Neural progenitor cell (in vitro differentiated cells): ENCODE data around the gene MTIF2. TPM values are rescaled to one million over a fixed set of nuclear protein-coding genes. Genes with fewer than 3 reads are reported as not detected.
A peak's percentile ranks its signal among the peaks of the same experiment; 100 is the strongest.
"Not testable (repeated sequence)": the region's sequence is repeated elsewhere in the genome, so short reads cannot be mapped to it uniquely, and the experiment has no call there.

Experiments
- DNase-seq: peaks from one replicate; pipeline ENCODE4 v3.0.0-alpha.2; 2016; ENCODE audit warnings: low spot score
- H2AFZ ChIP-seq: fragments of 200-600 bp; sonication (generic); replicated peaks from 2 replicates; pipeline ENCODE4 v1.6.1; 2016; ENCODE audit warnings: antibody characterized with exemption
- H3F3A ChIP-seq: fragments of 200-600 bp; sonication (generic); 2 replicates; pipeline ENCODE4 v1.6.1; 2016; ENCODE audit warnings: antibody characterized with exemption, low read depth
- H3K27ac ChIP-seq: fragments of 200-600 bp; sonication (generic); 2 replicates; pipeline ENCODE4 v1.5.1; 2016; ENCODE audit warnings: mild to moderate bottlenecking
- H3K27me3 ChIP-seq: fragments of 200-600 bp; sonication (generic); 2 replicates; pipeline ENCODE4 v1.6.1; 2016; ENCODE audit warnings: mild to moderate bottlenecking, moderate library complexity
- H3K36me3 ChIP-seq: fragments of 200-600 bp; sonication (generic); 2 replicates; pipeline ENCODE4 v1.5.1; 2016
- H3K4me1 ChIP-seq: fragments of 200-600 bp; sonication (generic); 2 replicates; pipeline ENCODE4 v1.6.1; 2016; ENCODE audit warnings: mixed run types
- H3K4me2 ChIP-seq: fragments of 200-600 bp; sonication (generic); 2 replicates; pipeline ENCODE4 v1.6.1; 2016
- H3K4me3 ChIP-seq: fragments of 200-600 bp; sonication (generic); 2 replicates; pipeline ENCODE4 v1.5.1; 2016
- H3K79me2 ChIP-seq: fragments of 200-600 bp; sonication (generic); 2 replicates; pipeline ENCODE4 v1.6.1; 2016; ENCODE audit warnings: low read depth
- H3K9ac ChIP-seq: fragments of 200-600 bp; sonication (generic); 2 replicates; pipeline ENCODE4 v1.6.1; 2016
- H3K9me3 ChIP-seq: fragments of 200-600 bp; sonication (generic); 2 replicates; pipeline ENCODE4 v1.5.1; 2016; ENCODE audit warnings: low read depth
- H4K20me1 ChIP-seq: fragments of 200-600 bp; sonication (generic); 2 replicates; pipeline ENCODE4 v1.6.1; 2016; ENCODE audit warnings: low read depth
- H3K27ac Mint-ChIP-seq: 3 replicates; pipeline ENCODE4 v1.8.0; 2021; ENCODE audit warnings: mixed read lengths
- H3K27me3 Mint-ChIP-seq: 2 replicates; pipeline ENCODE4 v1.8.0; 2022; ENCODE audit warnings: low read depth, mild to moderate bottlenecking, inconsistent platforms, moderate library complexity, mixed read lengths; ENCODE audit not compliant: insufficient read depth
- H3K36me3 Mint-ChIP-seq: 3 replicates; pipeline ENCODE4 v1.8.0; 2021; ENCODE audit warnings: mixed read lengths
- H3K4me1 Mint-ChIP-seq: 3 replicates; pipeline ENCODE4 v1.8.0; 2021; ENCODE audit warnings: mixed read lengths
- H3K4me3 Mint-ChIP-seq: 3 replicates; pipeline ENCODE4 v1.8.0; 2021; ENCODE audit warnings: mild to moderate bottlenecking, moderate library complexity, mixed read lengths
- H3K9me3 Mint-ChIP-seq: 3 replicates; pipeline ENCODE4 v1.8.0; 2020; ENCODE audit warnings: mixed read lengths
- EZH2 ChIP-seq: fragments of 200-600 bp; sonication (generic); IDR thresholded peaks from 2 replicates; pipeline ENCODE4 v1.6.1; 2017; ENCODE audit warnings: antibody characterized with exemption, mild to moderate bottlenecking, moderate library complexity
- EZH2phosphoT487 ChIP-seq: fragments of 200-600 bp; sonication (generic); IDR thresholded peaks from 2 replicates; pipeline ENCODE4 v1.6.1; 2017; ENCODE audit warnings: antibody characterized with exemption
- total RNA-seq: library from RNA; depleted of rRNA; stranded (reverse); fragments of >200 nt; gene quantifications from 2 replicates; pipeline ENCODE4 v1.2.3, GENCODE V29; 2015; ENCODE audit warnings: low replicate concordance
- TF ChIP-seq, protein P1 (sequence below): fragments of 200-600 bp; sonication (generic); IDR thresholded peaks from 2 replicates; pipeline ENCODE4 v1.5.1; 2017; ENCODE audit warnings: antibody characterized with exemption, mild to moderate bottlenecking

MTIF2 gene
- total RNA-seq, 1 donor from 2014 or later, result 39.2 TPM

DNA sequence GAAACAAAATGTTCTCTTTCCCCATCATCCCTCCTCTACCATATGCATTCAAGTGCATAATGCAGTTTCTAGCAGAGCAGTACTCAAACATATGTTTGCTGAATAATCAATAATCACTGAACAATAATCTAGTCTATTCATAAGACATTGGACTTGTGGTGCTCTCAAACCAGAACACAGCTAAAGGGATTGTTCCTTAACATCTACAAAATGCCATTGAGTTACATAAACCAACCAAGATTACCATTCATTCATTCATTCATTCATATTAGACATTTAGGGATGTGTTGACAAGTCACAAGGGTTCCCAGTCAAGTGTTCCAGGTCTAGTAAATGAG is 40.8 kb downstream of the MTIF2 start:
- Mint-ChIP-seq H3K9me3 (no peaks in the 10 kb centered on the region), H3K36me3 (peaks cover 22% of the 10 kb centered on the region), H3K4me3 (no peak overlapping the region), H3K27me3 (peaks cover 4% of the 10 kb centered on the region), H3K27ac (no peak overlapping the region), H3K4me1 (peaks cover 28% of the 10 kb centered on the region)
- no peak for DNase-seq
- H3K9ac ChIP-seq, result no peak overlapping the region
- no peak overlapping the region for H3K4me2 ChIP-seq
- no peak overlapping the region for H2AFZ ChIP-seq
- H3K27ac ChIP-seq, result no peak overlapping the region
- H3K4me3 ChIP-seq, result no peak overlapping the region
- peaks cover 30% of the 10 kb centered on the region for H3F3A ChIP-seq
- H3K27me3 ChIP-seq, result no peaks in the 10 kb centered on the region
- H3K4me1 ChIP-seq, result peaks cover 7% of the 10 kb centered on the region
- no peaks in the 10 kb centered on the region for H3K36me3 ChIP-seq
- peaks cover 10% of the 10 kb centered on the region for H4K20me1 ChIP-seq
- H3K79me2 ChIP-seq, result peaks cover 57% of the 10 kb centered on the region
- no peaks in the 10 kb centered on the region for H3K9me3 ChIP-seq
- TF ChIP-seq, protein P1, sequence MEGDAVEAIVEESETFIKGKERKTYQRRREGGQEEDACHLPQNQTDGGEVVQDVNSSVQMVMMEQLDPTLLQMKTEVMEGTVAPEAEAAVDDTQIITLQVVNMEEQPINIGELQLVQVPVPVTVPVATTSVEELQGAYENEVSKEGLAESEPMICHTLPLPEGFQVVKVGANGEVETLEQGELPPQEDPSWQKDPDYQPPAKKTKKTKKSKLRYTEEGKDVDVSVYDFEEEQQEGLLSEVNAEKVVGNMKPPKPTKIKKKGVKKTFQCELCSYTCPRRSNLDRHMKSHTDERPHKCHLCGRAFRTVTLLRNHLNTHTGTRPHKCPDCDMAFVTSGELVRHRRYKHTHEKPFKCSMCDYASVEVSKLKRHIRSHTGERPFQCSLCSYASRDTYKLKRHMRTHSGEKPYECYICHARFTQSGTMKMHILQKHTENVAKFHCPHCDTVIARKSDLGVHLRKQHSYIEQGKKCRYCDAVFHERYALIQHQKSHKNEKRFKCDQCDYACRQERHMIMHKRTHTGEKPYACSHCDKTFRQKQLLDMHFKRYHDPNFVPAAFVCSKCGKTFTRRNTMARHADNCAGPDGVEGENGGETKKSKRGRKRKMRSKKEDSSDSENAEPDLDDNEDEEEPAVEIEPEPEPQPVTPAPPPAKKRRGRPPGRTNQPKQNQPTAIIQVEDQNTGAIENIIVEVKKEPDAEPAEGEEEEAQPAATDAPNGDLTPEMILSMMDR, result no peak
- TF ChIP-seq EZH2 (no peak), EZH2phosphoT487 (no peak)

DNA sequence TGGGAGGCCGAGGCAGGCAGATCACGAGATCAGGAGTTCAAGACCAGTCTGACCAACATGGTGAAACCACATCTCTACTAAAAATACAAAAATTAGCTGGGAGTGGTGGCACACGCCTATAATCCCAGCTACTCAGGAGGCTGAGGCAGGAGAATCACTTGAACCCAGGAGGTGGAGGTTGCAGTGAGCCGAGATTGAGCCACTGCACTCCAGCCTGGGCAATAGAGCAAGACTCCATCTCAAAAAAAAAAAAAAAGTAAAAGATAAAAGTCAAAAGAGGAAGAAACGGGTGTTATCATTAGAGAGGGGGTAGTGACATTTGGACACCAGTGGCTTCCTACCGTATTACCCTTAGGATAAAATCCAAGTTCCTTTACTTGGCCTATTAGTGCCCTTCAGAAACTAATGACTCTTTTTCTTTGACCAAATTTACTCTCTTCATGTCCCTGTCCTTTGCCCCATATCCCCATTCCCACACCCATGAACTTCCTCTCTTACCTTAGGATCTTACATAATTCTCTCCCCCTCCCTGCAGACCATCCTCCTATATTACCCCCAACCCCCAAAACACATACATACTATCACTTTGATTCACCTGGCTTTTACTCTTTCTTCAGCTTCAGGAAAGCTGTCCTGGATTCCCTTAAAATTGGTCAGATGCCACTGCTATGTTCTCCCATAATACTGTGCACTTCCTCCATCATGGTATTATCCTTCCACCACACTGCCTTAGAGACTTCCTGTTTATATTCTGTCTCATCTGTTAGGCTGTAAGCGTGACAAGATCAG is 41.4 kb downstream of the MTIF2 start:
- not testable (repeated sequence) for H3K4me2 ChIP-seq, H3K4me3 ChIP-seq, H3K9me3 Mint-ChIP-seq, H3K27me3 ChIP-seq, H4K20me1 ChIP-seq, H3K9ac ChIP-seq, H3K27me3 Mint-ChIP-seq, H3K27ac ChIP-seq, H3K4me3 Mint-ChIP-seq, H3K27ac Mint-ChIP-seq, H2AFZ ChIP-seq, H3K4me1 ChIP-seq, H3K9me3 ChIP-seq, H3K36me3 ChIP-seq, DNase-seq
- H3K4me1 Mint-ChIP-seq, result peaks cover 27% of the 10 kb centered on the region
- peaks cover 23% of the 10 kb centered on the region for H3K36me3 Mint-ChIP-seq
- Histone ChIP-seq H3K79me2 (peaks cover 51% of the 10 kb centered on the region), H3F3A (peaks cover 29% of the 10 kb centered on the region)

DNA sequence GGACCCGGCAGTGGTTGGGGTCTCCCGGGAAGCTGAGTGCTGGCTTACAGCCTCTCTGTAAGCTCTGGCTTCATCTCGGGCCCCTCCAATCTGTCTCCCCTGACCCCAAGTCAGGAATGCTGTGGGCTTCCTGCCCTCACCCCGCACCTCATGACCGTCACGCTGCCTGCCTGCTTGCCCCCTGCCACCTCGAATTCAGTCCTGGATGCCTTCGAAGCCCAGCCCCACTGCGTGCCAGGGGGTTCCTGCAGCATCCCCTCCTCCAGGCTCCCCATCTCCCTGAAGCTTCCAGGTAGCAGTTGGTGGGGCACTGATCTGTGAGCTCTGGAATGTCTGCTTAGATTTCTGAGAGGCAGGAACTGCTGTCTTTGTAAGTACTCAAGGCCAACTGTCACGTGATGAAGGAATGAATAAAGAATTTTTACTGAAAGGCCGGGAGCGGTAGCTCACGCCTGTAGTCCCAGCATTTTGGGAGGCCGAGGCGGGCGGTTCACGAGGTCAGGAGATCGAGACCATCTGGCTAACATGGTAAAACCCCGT is 43.5 kb downstream of the MTIF2 start:
- Histone ChIP-seq H3K79me2 (peaks cover 37% of the 10 kb centered on the region), H3K9me3 (no peaks in the 10 kb centered on the region), H3F3A (peaks cover 21% of the 10 kb centered on the region), H3K4me1 (no peaks in the 10 kb centered on the region), H4K20me1 (peaks cover 8% of the 10 kb centered on the region), H3K9ac (no peak overlapping the region), H3K36me3 (no peaks in the 10 kb centered on the region), H3K27ac (no peak overlapping the region), H2AFZ (no peak overlapping the region), H3K27me3 (no peaks in the 10 kb centered on the region), H3K4me3 (no peak overlapping the region), H3K4me2 (no peak overlapping the region)
- TF ChIP-seq EZH2phosphoT487 (no peak), EZH2 (no peak)
- peaks cover 18% of the 10 kb centered on the region for H3K4me1 Mint-ChIP-seq
- H3K27ac Mint-ChIP-seq, result peak overlapping the region; percentile 30
- no peaks in the 10 kb centered on the region for H3K9me3 Mint-ChIP-seq
- DNase-seq, result no peak
- no peak overlapping the region for H3K4me3 Mint-ChIP-seq
- peaks cover 4% of the 10 kb centered on the region for H3K27me3 Mint-ChIP-seq
- H3K36me3 Mint-ChIP-seq, result peaks cover 28% of the 10 kb centered on the region

DNA sequence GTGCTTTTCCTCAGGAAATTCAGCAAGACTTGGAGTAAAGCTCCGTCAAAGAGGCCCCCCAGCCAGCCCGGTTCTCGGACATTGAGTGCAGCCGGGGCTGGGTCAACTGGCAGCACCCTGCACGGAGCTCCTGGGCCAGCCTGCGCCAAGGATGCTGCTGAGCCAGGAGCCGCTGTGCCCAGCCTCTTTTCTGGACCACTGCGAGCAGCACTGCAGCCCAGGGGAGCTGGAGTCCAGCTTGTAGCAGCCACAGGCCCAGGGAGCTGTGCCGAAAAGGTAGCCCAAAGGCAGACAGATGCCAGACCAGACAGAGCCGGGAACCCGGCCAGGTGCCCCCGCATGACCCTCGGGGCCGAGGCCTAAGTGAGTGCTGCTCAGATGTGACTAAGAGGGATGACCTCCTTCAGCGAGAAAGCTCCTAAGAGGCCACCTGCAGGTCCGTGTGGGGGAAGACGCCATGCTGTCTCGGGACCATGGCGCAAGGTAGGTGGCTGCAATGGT is 44.2 kb downstream of the MTIF2 start:
- Mint-ChIP-seq H3K36me3 (peaks cover 22% of the 10 kb centered on the region), H3K27ac (peak overlapping the region; percentile 74), H3K27me3 (peaks cover 4% of the 10 kb centered on the region), H3K4me1 (peaks cover 11% of the 10 kb centered on the region), H3K9me3 (no peaks in the 10 kb centered on the region), H3K4me3 (no peak overlapping the region)
- no peaks in the 10 kb centered on the region for H3K36me3 ChIP-seq
- H3K4me3 ChIP-seq, result no peak overlapping the region
- H3K79me2 ChIP-seq, result peaks cover 30% of the 10 kb centered on the region
- peak; percentile 14 for DNase-seq
- H3K9me3 ChIP-seq, result no peaks in the 10 kb centered on the region
- TF ChIP-seq, protein P1, result no peak
- no peak for TF ChIP-seq EZH2phosphoT487
- TF ChIP-seq EZH2, result no peak
- no peak overlapping the region for H3K9ac ChIP-seq
- no peaks in the 10 kb centered on the region for H3K4me1 ChIP-seq
- no peak overlapping the region for H3K27ac ChIP-seq
- H3K27me3 ChIP-seq, result no peaks in the 10 kb centered on the region
- no peak overlapping the region for H3K4me2 ChIP-seq
- H2AFZ ChIP-seq, result no peak overlapping the region
- H4K20me1 ChIP-seq, result peaks cover 8% of the 10 kb centered on the region
- H3F3A ChIP-seq, result peaks cover 21% of the 10 kb centered on the region
